HepG2 (cell line): ENCODE data around the gene NHLRC3.

Experiments
- CHD4 ChIP-seq: fragments of 200-600 bp; sonication (generic); IDR thresholded peaks from 2 replicates; pipeline ENCODE4 v1.7.0; 2017; ENCODE audit warnings: mild to moderate bottlenecking, low read length, borderline replicate concordance
- HCFC1 ChIP-seq: fragments of 150-350 bp; IDR thresholded peaks from 2 replicates; pipeline ENCODE4 v1.6.1; 2014; ENCODE audit warnings: low read depth, low read length
- KLF15 ChIP-seq: sonication (generic); formaldehyde crosslinking; IDR thresholded peaks from 2 replicates; pipeline ENCODE4 v1.8.1; 2023; ENCODE audit warnings: borderline replicate concordance, mild to moderate bottlenecking, inconsistent platforms, missing genetic modification reagents, mixed read lengths
- NFE2L1 ChIP-seq: sonication (generic); formaldehyde crosslinking; IDR thresholded peaks from 2 replicates; pipeline ENCODE4 v1.4.0; 2020; ENCODE audit warnings: missing genetic modification reagents, mild to moderate bottlenecking, borderline replicate concordance
- SMC3 ChIP-seq: IDR thresholded peaks from 2 replicates; pipeline ENCODE4 v1.6.1; 2011; ENCODE audit warnings: low read length, improper control_type of control experiment
- TSC22D2 ChIP-seq: sonication (generic); formaldehyde crosslinking; IDR thresholded peaks from 2 replicates; pipeline ENCODE4 v1.5.1; 2020; ENCODE audit warnings: missing genetic modification reagents, mild to moderate bottlenecking, borderline replicate concordance
- YY1 ChIP-seq: IDR thresholded peaks from 2 replicates; pipeline ENCODE4 v1.6.1; 2011; ENCODE audit warnings: low read length, low read depth, moderate library complexity, mild to moderate bottlenecking; ENCODE audit not compliant: insufficient read depth, insufficient replicate concordance
- ZBTB20 ChIP-seq: sonication (generic); formaldehyde crosslinking; IDR thresholded peaks from 2 replicates; pipeline ENCODE4 v1.8.1; 2023; ENCODE audit warnings: missing genetic modification reagents, low read depth, mild to moderate bottlenecking, borderline replicate concordance
- ZNF792 ChIP-seq: IDR thresholded peaks from 2 replicates; pipeline ENCODE4 v1.6.1; 2016
- TF ChIP-seq, protein P1 (sequence below): IDR thresholded peaks from 2 replicates; pipeline ENCODE4 v1.6.1; 2012; ENCODE audit warnings: low read length, improper control_type of control experiment
- TF ChIP-seq, protein P2 (sequence below): sonication (generic); formaldehyde crosslinking; IDR thresholded peaks from 2 replicates; pipeline ENCODE4 v1.8.0; 2022; ENCODE audit warnings: mild to moderate bottlenecking, missing genetic modification reagents
- TF ChIP-seq, protein P3 (sequence below): sonication (generic); formaldehyde crosslinking; IDR thresholded peaks from 2 replicates; pipeline ENCODE4 v1.5.1; 2020; ENCODE audit warnings: missing genetic modification reagents, mild to moderate bottlenecking, borderline replicate concordance
- TF ChIP-seq, protein P4 (sequence below): sonication (generic); formaldehyde crosslinking; IDR thresholded peaks from one replicate; pipeline ENCODE4 v1.5.1; 2020; ENCODE audit warnings: mild to moderate bottlenecking, missing genetic modification reagents; ENCODE audit errors: not compliant biosample characterization
- TF ChIP-seq, protein P5 (sequence below): sonication (generic); formaldehyde crosslinking; IDR thresholded peaks from 2 replicates; pipeline ENCODE4 v1.4.0; 2020; ENCODE audit warnings: missing genetic modification reagents

DNA sequence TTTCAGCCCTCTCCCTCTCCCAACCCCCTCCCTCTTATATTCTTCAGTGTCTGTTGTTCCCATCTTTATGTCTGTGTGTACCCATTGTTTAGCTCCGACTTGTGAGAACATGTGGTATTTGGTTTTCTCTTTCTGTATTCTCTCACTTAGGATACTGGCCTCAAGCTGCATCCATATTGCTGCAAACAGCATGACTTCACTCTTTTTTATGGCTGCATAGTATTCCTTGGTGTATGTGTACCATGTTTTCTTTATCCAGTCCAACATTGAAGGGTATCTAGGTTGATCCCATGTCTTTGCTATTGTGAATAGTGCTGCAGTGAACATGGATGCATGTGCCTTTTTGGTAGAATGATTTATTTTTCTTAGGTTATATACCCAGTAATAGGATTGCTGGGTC, 17.8 kb downstream of the NHLRC3 start:
- TF ChIP-seq ZBTB20 (CRISPR knock-in tag) (no peak), SMC3 (no peak), CHD4 (no peak), TSC22D2 (no peak), NFE2L1 (no peak), ZNF792 (no peak), HCFC1 (no peak), YY1 (no peak), KLF15 (no peak)
- TF ChIP-seq, protein P1, sequence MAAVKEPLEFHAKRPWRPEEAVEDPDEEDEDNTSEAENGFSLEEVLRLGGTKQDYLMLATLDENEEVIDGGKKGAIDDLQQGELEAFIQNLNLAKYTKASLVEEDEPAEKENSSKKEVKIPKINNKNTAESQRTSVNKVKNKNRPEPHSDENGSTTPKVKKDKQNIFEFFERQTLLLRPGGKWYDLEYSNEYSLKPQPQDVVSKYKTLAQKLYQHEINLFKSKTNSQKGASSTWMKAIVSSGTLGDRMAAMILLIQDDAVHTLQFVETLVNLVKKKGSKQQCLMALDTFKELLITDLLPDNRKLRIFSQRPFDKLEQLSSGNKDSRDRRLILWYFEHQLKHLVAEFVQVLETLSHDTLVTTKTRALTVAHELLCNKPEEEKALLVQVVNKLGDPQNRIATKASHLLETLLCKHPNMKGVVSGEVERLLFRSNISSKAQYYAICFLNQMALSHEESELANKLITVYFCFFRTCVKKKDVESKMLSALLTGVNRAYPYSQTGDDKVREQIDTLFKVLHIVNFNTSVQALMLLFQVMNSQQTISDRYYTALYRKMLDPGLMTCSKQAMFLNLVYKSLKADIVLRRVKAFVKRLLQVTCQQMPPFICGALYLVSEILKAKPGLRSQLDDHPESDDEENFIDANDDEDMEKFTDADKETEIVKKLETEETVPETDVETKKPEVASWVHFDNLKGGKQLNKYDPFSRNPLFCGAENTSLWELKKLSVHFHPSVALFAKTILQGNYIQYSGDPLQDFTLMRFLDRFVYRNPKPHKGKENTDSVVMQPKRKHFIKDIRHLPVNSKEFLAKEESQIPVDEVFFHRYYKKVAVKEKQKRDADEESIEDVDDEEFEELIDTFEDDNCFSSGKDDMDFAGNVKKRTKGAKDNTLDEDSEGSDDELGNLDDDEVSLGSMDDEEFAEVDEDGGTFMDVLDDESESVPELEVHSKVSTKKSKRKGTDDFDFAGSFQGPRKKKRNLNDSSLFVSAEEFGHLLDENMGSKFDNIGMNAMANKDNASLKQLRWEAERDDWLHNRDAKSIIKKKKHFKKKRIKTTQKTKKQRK = no peak
- TF ChIP-seq, protein P2, sequence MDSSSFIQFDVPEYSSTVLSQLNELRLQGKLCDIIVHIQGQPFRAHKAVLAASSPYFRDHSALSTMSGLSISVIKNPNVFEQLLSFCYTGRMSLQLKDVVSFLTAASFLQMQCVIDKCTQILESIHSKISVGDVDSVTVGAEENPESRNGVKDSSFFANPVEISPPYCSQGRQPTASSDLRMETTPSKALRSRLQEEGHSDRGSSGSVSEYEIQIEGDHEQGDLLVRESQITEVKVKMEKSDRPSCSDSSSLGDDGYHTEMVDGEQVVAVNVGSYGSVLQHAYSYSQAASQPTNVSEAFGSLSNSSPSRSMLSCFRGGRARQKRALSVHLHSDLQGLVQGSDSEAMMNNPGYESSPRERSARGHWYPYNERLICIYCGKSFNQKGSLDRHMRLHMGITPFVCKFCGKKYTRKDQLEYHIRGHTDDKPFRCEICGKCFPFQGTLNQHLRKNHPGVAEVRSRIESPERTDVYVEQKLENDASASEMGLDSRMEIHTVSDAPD = no peak
- TF ChIP-seq, protein P3, sequence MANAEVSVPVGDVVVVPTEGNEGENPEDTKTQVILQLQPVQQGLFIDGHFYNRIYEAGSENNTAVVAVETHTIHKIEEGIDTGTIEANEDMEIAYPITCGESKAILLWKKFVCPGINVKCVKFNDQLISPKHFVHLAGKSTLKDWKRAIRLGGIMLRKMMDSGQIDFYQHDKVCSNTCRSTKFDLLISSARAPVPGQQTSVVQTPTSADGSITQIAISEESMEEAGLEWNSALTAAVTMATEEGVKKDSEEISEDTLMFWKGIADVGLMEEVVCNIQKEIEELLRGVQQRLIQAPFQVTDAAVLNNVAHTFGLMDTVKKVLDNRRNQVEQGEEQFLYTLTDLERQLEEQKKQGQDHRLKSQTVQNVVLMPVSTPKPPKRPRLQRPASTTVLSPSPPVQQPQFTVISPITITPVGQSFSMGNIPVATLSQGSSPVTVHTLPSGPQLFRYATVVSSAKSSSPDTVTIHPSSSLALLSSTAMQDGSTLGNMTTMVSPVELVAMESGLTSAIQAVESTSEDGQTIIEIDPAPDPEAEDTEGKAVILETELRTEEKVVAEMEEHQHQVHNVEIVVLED (CRISPR knock-in tag) = no peak
- TF ChIP-seq, protein P4, sequence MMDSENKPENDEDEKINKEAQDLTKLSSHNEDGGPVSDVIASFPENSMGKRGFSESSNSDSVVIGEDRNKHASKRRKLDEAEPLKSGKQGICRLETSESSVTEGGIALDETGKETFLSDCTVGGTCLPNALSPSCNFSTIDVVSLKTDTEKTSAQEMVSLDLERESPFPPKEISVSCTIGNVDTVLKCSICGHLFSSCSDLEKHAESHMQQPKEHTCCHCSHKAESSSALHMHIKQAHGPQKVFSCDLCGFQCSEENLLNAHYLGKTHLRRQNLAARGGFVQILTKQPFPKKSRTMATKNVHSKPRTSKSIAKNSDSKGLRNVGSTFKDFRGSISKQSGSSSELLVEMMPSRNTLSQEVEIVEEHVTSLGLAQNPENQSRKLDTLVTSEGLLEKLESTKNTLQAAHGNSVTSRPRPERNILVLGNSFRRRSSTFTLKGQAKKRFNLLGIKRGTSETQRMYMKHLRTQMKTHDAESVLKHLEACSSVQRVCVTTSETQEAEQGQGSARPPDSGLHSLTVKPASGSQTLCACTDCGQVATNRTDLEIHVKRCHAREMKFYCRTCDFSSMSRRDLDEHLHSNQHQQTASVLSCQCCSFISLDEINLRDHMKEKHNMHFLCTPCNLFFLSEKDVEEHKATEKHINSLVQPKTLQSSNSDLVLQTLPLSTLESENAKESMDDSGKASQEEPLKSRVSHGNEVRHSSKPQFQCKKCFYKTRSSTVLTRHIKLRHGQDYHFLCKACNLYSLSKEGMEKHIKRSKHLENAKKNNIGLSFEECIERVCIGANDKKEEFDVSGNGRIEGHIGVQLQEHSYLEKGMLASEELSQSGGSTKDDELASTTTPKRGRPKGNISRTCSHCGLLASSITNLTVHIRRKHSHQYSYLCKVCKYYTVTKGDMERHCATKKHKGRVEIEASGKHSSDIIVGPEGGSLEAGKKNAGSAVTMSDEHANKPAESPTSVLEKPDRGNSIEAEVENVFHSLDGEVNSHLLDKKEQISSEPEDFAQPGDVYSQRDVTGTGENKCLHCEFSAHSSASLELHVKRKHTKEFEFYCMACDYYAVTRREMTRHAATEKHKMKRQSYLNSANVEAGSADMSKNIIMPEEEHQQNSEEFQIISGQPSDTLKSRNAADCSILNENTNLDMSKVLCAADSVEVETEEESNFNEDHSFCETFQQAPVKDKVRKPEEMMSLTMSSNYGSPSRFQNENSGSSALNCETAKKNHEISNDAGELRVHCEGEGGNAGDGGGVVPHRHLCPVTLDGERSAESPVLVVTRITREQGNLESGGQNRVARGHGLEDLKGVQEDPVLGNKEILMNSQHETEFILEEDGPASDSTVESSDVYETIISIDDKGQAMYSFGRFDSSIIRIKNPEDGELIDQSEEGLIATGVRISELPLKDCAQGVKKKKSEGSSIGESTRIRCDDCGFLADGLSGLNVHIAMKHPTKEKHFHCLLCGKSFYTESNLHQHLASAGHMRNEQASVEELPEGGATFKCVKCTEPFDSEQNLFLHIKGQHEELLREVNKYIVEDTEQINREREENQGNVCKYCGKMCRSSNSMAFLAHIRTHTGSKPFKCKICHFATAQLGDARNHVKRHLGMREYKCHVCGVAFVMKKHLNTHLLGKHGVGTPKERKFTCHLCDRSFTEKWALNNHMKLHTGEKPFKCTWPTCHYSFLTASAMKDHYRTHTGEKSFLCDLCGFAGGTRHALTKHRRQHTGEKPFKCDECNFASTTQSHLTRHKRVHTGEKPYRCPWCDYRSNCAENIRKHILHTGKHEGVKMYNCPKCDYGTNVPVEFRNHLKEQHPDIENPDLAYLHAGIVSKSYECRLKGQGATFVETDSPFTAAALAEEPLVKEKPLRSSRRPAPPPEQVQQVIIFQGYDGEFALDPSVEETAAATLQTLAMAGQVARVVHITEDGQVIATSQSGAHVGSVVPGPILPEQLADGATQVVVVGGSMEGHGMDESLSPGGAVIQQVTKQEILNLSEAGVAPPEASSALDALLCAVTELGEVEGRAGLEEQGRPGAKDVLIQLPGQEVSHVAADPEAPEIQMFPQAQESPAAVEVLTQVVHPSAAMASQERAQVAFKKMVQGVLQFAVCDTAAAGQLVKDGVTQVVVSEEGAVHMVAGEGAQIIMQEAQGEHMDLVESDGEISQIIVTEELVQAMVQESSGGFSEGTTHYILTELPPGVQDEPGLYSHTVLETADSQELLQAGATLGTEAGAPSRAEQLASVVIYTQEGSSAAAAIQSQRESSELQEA = no peak
- TF ChIP-seq, protein P5, sequence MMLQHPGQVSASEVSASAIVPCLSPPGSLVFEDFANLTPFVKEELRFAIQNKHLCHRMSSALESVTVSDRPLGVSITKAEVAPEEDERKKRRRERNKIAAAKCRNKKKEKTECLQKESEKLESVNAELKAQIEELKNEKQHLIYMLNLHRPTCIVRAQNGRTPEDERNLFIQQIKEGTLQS (CRISPR knock-in tag) = no peak
